ENCODE data around the gene CRACDL.
A peak's percentile ranks its signal among the peaks of the same experiment; 100 is the strongest.

Gene CRACDL

GRCh38 chr2:98935777-98936352, at the start of gene CRACDL:
Gene CRACDL (minus strand): TSS chr2:98936225. CDS start chr2:98846800, 89,425 bp downstream.
- no peak for DNase-seq

- DNase-seq, result no peak
Observed at GRCh38 chr2:98975611-98976010, 39.6 kb upstream of the CRACDL start.

- DNase-seq, result no peak
Observed at GRCh38 chr2:98972582-98973167, 36.6 kb upstream of the CRACDL start.

- DNase-seq, result no peak
Observed at GRCh38 chr2:98959810-98960507, 23.9 kb upstream of the CRACDL start.

- no peak for DNase-seq
Observed at GRCh38 chr2:98952966-98953365, 16.9 kb upstream of the CRACDL start.

- no peak for DNase-seq
Observed at GRCh38 chr2:98948956-98949739, 13.1 kb upstream of the CRACDL start.

- DNase-seq, result no peak
Observed at GRCh38 chr2:98947554-98947953, 11.5 kb upstream of the CRACDL start.

GRCh38 chr2:98946855-98947254, 10.8 kb upstream of the CRACDL start:
- no peak for DNase-seq

GRCh38 chr2:98944775-98945174, 8.8 kb upstream of the CRACDL start:
- no peak for DNase-seq

GRCh38 chr2:98940102-98940501, 4.1 kb upstream of the CRACDL start:
- no peak for DNase-seq

GRCh38 chr2:98937906-98938305, 1.9 kb upstream of the CRACDL start:
- DNase-seq, result no peak

GRCh38 chr2:98936353-98937351, 627 bp upstream of the CRACDL start:
- peak; percentile 42 for DNase-seq

- DNase-seq, result no peak
Observed at GRCh38 chr2:98935111-98935770, 784 bp downstream of the CRACDL start.

GRCh38 chr2:98932778-98933343, 3.2 kb downstream of the CRACDL start:
- peak; percentile 71 for DNase-seq

- DNase-seq, result no peak
Observed at GRCh38 chr2:98932164-98932563, 3.9 kb downstream of the CRACDL start.

- no peak for DNase-seq
Observed at GRCh38 chr2:98931596-98931995, 4.4 kb downstream of the CRACDL start.

GRCh38 chr2:98929920-98930319, 6.1 kb downstream of the CRACDL start:
- no peak for DNase-seq

- DNase-seq, result no peak
Observed at GRCh38 chr2:98928242-98928641, 7.8 kb downstream of the CRACDL start.

- DNase-seq, result no peak
Observed at GRCh38 chr2:98927027-98927426, 9.0 kb downstream of the CRACDL start.

GRCh38 chr2:98926601-98927000, 9.4 kb downstream of the CRACDL start:
- DNase-seq, result no peak

- DNase-seq, result no peak
Observed at GRCh38 chr2:98924910-98925309, 11.1 kb downstream of the CRACDL start.

All from NCI-H2107 (cell line).